ENCODE results near the gene QPCT.
"Not testable (repeated sequence)": the region's sequence is repeated elsewhere in the genome, so short reads cannot be mapped to it uniquely, and the experiment has no call there.

QPCT gene

DNA sequence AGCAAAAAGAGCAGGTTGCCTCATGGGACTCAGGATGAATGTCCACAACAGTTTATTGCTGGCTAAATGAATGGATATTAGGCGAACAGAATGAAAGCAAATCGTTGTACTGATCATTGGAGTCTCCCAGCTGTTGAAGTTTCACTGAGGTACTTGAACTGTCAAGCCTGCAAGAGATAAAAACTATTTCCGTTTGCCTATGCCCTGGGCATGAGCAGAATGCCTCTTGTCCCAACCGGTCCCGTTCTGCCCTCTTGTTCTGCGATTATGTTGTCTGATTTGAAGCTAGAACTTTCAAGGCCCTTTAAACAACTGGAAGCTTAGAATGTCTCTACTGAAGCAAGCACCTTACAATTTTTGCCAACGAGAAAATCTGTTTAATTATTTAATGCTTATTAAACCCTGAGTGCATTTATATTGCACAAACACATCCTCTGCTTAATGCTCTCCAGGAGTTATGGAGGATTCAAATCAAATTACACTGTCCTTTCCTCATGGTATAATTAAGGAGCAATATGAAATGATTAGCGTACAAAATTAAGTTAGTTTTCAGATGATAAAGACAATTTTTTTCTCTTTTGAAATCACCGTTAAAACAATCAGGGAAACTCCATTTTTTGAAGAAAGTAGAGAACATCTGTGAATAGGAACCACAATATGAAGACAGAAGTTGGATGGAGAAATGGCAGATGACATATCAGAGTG is 17.7 kb downstream of the QPCT start:
- no peak for DNase-seq

DNA sequence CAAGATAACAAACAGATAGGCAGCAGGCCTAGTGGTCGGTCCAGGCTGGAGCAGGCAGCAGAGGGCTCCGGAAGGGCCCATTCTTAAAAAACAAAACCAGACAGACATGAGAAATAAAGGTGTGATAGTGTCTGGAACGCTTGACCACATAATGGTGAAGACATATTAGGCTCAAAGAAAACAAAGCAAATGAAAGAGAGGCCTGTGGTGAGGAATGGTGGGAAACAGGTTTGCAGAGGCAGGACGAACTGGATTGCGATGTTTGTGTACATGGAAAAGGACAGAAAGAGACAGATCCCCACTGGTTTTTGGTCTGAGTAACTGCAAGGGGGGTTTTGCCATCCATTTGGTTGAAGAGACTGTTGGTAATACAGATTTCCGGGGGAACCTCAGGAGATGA is 19.9 kb downstream of the QPCT start:
- DNase-seq: no peak

DNA sequence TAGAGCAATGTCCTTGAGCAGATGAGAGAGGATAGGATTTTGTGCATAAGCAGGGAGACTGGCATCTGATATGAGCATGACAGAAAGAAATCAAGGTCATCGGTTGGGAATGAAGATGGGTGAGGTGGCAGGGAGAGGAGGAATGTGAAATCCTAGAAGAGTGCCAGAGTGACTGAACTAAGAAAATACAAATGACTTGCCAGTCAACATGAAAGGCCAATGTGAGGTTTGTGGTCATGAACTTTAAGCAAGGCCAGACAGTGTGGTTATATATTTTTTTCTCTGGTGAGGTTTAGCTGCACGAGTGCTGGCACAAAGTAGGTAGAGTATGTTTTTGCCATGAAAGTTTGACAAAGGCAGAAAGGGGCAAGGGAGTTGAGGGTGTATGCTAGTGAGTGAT is 21.2 kb downstream of the QPCT start:
- no peak for DNase-seq

DNA sequence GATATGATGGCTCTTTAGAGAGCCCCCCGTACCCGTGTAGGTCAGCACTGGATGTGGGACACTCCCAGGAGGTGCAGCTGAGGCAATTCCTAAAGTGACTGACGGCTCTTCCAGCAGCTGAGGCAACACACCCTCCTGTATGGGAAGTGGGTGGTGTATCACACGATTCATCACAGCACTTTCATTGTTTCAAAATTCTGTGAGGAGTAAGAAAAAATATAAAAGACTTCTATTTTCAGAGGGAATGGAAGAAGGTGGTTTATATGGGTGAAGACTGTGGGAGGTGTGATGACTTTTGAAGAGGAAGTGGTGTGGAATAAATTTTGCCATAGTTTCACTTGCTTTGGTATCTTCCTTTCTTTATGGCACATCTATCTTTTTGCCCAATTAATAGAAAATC is 22.3 kb downstream of the QPCT start:
- no peak for DNase-seq

DNA sequence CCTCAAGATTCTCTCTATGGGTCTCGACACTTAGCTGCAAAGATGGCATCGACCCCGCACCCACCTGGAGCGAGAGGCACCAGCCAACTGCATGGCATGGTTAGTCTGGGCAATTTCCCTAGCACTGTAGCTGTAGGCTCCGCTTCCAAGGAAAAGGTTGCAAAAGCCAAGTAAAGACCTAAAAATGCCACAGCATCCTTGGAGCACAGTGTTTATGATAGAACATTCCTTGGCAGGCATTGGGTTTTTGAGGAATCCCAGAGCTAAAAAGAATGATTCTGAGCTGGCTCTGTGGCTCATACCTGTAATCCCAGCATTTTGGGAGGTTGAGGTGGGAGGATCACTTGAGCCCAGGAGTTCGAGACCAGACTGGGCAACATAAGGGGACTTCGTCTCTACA is 22.9 kb downstream of the QPCT start:
- DNase-seq: no peak

DNA sequence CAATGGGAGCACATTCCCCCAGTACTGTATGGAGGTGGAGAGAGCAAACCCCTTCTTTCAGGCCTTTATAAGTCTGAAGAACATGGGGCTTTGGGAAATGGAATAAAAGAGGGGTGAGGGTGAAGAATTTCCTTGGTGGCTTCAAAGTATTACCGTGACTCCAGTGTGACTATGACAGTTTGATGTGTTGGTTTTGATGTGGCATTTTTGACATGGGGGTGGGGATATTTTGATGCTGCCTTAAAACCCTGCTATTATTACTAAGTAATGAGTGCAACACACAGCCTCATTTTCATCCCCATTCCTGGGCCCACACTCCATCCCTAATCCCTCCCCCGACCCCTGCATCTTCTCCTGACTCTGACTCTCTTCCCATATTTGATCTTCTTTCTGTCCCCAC is 23.6 kb downstream of the QPCT start:
- DNase-seq: no peak

DNA sequence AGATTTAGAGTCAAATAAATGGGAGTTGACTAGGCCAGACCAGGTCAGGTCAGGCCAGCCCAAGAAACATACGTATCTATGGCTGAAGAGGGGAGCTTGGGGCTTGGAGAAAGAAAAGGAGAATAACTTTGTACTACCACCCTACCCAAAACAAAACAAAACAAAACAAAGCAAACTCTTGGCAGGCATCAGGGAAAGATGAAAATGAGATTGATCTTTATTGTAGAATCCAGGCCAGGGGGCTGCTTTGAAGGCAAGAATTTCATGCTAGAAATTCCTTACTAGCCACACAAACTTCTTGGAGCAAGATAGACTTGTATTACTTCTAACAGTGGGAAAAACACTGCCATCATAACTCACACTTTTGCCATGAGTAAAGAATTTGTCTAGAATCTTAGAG is 26.2 kb downstream of the QPCT start:
- no peak for DNase-seq

DNA sequence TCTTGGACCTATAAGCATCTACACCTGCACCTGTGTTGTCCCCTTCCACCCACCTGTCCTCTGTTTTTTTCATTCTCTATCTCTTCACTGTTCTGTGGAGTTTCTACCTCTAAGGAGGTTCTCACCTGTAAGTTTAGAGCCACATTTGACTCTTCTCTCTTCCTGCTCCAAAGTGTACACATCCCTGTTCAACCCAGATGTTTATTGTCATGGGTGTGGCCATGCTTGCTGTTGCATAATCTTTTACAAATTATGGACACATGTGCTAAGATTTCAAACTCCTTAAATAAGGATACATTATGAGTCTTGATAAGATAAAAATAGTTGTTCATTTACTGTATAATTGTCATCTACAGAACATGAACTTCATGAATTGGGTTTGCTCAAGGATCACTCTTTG is 27.6 kb downstream of the QPCT start:
- DNase-seq: no peak

DNA sequence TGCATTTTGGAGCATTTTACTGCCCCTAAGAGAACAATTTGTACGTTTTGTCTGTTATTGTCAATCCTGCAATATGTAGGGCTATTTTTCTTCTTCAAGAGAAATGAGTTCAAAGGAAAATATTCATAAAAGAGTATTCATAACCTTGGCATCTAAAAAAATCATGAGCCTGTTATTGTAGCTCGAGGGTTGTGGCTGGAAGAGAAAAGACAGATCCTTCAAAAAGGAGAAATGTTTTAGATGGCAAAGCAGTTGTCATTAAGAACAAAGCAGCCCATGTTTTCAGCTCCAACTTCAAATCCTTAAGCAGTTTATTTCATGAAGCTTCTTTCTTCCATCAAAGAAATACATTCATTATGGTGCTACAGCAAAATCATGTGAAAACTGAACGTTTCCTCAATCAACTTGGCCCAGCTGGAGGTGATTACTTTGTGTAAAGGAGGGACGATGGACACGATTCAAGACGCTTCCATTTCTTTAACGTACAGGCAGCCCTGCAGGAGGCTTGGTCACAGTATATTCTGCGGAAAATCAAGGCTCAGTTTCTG is 31.4 kb downstream of the QPCT start:
- no peak for DNase-seq

DNA sequence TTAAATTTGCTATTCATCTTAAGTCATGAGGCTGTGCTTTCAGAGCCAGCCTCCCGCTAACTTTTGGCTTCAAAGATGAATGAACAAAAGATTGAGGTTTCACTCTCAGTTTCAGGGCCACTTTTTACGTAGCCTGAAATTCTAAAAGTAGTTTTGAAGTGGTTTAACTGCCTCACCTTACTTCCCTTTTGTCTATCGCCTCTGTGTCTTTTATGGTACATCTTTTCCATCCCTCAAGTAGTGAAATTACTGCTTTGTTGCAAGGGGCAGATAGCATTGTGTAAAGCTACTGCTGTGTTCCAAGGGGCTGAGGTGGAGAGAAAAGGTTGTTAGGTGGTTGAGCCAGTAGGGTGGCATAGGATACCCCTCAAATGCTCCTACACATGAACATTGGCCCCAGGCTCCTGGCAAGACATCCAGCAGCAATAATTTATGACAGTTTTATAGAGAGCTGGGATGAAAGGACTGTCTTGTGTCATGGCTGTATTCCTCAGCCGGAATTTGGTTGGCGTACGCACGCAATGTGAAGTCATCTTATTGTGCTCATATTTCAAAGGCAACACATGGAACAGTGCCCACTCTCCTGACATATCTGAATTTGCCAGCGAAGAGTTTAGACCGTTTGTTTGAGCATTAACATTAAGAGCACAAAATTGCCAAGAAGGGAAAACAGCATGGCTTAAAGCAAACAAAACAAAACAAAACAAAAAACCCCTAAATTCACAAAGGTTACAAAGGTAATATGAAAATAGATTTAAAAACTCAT is 32.2 kb downstream of the QPCT start:
- no peak for DNase-seq

DNA sequence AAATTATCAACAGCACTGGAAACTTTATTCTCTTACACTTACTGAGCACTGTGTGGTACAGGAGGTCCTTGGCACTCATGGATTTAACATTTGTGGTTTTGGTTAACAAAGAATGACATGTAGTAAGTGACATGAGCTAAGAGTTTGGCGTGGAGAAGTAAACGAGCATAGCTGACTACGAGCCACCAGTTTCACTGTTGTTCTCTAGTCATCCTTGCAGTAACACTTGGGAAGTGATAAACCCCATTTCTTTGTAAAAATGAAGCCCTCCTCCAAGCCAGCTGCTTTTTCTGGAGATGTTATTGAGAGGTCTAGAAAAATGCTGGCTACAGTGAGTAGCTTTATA is 32.7 kb downstream of the QPCT start:
- DNase-seq: no peak

DNA sequence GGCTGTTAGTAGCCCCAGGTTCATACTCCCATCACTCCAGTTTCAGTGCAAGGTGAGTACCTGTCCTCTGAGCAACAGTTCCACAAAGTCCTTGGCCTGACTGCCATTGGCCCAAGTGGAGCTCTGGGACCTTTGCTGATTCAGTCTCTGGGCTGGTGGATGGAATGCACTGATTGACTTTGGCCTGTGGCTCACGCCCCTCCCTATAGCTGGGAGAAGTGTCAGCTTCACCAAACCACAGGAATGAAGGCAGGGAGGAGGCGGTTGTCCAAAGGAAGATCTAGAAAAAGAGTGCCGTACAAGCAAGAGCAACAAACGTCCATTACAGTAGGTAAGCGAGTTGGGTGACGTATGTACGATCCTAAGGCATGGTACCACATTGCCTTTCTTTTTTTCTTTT is 34.0 kb downstream of the QPCT start:
- no peak for DNase-seq

DNA sequence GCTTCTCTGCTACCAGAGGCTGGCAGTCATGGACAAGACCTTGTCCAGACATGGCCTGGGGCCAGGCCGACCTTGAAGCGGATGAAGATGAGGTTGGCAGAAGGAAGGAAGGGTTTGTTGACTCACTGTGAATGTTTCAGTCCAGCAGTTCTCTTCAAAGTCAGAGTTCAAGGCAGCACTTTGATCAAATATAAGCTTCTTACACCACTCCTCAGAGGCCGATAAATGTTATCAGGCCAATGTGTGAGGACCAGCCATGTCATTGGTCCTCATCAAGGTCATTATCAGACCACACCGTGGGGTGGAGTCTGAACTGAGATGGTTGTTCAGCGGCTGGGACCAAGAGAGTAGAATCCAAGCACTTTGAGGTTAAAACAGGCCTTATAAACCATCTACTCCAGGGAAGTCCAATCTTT is 35.5 kb downstream of the QPCT start:
- DNase-seq: no peak

DNA sequence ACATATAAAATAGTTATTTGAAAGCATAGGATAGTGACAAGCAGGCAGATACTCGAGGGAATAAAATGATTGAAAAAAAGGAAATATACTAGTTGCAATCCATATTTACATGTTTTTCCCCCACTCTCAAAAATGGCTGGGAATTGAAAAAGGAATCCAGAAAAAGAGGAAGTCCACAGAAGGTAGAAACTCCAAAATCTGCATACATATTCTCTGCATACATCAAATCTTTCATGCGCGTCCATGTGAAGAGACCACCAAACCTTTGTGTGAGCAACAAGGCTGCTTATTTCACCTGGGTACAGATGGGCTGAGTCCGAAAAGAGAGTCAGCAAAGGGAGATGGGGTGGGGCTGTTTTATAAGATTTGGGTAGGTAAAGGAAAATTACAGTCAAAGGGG is 36.4 kb downstream of the QPCT start:
- DNase-seq: not testable (repeated sequence)

DNA sequence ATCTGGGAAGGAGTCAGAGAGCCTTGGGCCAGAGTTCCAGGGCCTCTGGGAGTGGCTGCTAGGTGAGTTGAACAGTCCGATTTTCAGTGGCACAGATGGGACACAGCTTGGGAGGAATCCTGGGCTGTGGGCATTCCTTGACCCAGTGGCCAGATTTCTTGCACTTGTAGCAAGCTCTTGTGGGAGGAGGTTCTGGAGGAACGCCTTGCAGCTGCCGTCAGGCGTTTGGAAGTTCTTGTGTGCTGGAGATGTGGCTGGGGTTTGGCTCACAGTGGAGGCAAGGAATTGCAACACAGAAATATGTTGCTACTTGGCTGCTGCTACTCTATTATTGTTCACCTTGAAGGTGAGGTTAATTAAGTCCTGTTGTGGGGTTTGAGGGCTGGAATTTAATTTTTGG is 39.8 kb downstream of the QPCT start:
- not testable (repeated sequence) for DNase-seq

DNA sequence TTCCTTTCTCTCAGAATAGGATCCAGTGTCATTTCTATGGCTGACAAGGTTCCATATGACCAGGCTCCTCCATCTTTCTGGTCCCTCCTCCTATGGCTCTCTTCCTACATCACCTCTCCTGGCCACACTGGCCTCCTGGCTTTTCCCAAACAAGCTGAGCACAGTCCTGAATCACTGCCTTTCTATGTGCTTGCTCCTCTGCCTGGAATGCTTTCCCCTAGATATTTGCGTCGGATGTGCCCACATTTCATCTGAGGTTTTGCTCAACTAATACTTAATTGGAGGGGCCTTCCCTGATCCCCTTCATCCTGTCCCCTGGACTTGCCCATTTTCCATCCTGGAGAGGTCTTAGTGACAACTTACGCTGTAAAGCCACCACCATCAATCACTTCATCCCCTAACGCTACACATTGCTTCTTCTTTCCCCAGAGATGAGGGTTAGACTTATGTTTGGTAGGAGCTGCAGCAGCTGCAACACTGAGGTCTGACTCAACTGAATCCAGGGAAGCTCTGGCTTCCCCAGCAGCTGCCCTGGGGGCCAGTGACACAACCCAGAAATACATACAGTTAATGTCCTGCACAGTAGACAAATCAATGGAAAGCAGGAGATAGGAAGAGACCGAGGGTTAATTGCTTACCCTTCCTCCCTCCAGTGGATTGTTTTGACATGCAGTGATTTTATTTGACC is 42.9 kb downstream of the QPCT start:
- DNase-seq: peak; percentile 39

DNA sequence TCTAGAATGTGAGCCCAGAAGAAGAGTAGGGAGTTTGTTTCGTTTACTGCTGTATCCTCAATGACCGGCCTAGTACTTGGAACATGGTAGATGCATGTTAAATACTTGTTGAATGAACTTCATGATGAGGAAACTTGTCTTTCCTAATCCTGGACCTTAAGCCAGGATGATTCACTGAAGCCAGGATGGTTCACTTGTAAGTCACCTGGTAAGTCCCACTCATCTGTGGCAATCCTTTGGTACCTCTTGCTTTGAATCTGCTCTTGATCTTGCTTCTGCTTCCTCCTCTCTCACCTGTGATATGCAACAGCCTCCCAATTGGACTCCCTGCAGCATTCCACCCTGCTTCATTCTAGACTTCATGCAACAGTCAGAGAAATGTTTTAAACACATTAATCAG is 43.6 kb downstream of the QPCT start:
- DNase-seq: no peak

DNA sequence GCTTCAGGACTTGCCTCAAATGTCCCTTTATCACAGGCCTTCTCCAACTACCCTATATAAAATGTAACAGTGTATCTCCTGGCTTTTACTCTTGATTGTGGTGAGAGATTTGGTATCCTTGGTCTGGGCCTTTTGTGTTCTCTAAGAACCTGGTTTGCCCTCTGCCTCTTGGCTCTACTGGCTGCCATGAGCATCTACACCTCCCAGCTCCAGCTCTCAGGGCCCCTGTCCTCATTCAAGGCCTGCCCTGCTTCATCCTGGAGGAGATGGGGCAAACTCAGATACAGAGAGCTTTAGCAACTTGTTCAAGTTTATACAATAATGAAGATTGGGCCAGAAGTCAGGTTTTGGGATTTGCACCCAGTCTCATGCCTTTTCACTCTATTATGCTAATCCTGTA is 45.0 kb downstream of the QPCT start:
- no peak for DNase-seq

DNA sequence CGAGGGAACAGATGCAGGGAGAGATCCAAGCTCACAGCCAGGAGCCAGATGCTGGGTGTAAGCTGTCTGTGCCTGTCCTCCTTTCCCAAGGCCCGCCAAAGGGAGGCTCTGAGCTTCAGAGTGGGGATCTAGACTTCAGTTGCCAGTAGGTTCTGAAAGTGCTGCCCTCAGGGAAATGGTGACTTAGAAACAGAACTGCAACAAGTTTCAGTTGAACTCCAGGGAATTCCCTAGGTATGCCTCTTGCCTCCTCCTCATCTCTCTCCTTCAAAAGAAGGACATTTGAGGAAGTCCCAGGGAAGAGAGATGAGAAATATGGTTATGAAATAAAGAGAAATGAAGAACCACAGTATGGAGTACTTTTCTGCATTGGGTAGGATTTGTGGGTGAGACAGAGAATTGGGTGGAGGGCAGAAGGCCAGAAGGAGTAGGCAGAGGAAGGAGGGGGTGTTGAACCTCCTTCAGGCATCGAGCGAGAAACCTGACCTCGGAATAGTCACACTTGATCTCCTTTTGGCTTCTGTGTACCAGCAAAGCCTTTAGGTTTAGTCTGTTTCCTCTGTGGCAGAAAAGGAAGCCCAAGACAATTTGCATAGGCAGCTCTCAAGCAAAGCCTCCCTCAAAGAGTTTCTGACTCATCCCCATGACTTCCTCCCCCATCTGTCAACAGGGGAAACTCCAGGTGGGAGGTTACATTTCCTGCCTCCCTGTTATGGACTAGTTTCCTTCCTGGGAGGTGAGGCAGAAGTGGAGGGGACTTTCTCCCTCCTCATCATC is 45.7 kb downstream of the QPCT start:
- peak; percentile 16 for DNase-seq

DNA sequence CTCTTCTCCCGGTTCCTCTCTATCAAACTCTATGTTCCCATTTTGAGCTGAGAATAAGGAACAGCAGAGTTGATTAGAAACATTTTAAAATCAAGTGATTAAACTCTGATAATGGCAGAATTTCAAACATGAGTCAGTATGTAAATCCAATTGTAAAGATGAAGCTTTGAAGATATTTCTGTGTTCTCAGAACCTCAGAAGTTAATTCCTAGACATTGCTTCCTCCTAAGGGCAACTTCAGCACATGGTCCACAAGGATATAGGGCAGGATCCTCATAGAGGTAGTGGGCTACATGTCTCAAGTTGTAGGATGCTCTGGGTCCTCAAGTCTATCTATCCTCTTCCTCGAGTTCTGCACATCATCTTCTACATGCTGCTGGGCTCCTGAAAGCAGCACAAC is 46.3 kb downstream of the QPCT start:
- no peak for DNase-seq

DNA sequence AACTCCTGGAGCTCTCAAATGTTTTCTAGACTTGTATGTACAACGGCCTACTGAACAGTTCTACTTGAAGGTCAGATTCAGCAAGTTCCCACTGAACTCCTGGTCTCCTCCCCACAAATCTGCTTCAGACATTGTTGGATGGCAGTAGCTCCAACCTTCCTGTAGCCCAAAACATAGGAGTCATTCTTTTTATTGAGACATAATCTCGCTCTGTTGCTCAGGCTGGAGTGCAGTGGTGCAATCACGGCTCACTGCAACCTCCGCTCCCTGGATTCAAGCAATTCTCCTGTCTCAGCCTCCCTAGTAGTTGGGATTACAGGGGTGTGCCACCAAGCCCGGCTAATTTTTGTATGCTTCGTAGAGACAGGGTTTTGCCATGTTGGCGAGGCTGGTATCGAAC is 47.3 kb downstream of the QPCT start:
- no peak for DNase-seq

DNA sequence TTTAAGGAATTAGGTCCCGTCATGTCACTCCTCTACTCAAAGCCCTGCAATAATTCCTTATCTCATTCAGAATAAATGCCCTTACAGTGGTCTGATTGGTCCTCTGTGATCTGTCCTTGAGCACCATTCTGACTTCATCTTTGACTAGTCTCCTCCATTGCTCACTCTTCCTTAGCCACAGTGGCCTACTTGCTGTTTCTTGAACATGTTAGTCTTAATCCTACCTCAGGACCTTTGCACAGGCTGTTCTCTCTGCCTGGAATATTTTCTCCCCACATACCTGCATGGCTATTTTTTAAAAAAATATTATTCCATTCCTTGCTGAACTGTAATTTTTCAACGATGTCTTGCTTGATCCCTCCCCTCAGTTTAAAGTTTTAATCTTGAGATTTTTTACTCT is 48.0 kb downstream of the QPCT start:
- no peak for DNase-seq

DNA sequence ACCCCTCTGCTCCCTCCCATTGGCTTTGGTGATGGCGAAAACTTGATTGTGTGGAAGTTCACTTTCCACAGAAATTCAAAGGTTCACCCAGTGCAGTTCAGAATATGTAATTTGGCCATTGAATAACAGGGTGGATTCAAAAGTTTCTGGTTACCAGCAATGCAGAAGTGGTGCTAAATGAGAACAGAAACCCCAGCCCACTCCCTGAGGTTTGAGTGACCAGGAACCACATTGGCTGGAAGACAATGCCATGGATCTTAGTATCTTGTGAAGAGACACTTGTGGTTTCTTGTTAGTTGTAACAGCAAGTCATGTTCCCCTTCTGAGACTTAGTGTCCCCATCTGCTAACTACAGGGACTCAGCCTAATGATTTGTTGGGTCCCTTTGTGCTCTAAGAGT is 49.8 kb downstream of the QPCT start:
- no peak for DNase-seq
